A549 treated with DMSO at 1 μM for 4 hours (cell line): ENCODE results near the gene PEX6. TPM values are rescaled to one million over a fixed set of nuclear protein-coding genes. Genes with fewer than 3 reads are reported as not detected.

Source experiments
- total RNA-seq: library from RNA; stranded (reverse); fragments of 200-300 nt; extraction: Qiagen RNA extraction; gene quantifications from 5 replicates; pipeline ENCODE4 v1.2.3, GENCODE V29; 2022; ENCODE audit warnings: low read depth

PEX6 gene, protein sequence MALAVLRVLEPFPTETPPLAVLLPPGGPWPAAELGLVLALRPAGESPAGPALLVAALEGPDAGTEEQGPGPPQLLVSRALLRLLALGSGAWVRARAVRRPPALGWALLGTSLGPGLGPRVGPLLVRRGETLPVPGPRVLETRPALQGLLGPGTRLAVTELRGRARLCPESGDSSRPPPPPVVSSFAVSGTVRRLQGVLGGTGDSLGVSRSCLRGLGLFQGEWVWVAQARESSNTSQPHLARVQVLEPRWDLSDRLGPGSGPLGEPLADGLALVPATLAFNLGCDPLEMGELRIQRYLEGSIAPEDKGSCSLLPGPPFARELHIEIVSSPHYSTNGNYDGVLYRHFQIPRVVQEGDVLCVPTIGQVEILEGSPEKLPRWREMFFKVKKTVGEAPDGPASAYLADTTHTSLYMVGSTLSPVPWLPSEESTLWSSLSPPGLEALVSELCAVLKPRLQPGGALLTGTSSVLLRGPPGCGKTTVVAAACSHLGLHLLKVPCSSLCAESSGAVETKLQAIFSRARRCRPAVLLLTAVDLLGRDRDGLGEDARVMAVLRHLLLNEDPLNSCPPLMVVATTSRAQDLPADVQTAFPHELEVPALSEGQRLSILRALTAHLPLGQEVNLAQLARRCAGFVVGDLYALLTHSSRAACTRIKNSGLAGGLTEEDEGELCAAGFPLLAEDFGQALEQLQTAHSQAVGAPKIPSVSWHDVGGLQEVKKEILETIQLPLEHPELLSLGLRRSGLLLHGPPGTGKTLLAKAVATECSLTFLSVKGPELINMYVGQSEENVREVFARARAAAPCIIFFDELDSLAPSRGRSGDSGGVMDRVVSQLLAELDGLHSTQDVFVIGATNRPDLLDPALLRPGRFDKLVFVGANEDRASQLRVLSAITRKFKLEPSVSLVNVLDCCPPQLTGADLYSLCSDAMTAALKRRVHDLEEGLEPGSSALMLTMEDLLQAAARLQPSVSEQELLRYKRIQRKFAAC
- 5.5 to 10.5 TPM (median 9.6 TPM) in 5 replicates for total RNA-seq

DNA sequence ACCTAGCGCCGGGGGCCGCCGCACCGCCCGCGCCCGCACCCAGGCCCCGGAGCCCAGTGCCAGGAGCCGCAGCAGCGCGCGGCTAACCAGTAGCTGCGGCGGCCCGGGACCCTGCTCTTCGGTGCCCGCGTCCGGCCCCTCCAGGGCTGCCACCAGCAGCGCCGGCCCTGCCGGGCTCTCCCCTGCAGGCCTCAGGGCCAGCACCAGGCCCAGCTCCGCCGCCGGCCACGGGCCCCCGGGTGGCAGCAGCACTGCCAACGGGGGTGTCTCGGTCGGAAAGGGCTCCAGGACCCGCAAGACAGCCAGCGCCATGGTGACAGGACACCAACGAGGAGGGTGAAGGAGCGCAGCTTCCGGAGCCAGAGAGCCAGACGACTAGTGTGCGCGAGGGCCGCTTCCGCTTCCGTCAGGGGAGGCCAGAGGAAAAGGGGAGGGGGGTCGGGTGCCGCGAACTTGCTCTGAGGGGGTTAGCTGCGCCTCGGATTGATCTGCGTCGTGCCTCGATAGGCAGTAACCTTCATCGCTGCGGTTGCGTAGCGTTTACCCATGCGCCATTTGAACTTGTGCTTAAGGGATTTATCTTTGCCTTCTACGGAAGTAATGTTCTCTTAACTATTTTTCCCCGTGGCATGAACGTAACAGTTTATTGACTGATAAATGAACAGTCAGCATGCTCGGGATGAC, at the start of gene PEX6:
Gene PEX6 (minus strand): TSS at position 343 of the 684 bp plus-strand sequence. CDS start 31 bp downstream, at position 312.

DNA sequence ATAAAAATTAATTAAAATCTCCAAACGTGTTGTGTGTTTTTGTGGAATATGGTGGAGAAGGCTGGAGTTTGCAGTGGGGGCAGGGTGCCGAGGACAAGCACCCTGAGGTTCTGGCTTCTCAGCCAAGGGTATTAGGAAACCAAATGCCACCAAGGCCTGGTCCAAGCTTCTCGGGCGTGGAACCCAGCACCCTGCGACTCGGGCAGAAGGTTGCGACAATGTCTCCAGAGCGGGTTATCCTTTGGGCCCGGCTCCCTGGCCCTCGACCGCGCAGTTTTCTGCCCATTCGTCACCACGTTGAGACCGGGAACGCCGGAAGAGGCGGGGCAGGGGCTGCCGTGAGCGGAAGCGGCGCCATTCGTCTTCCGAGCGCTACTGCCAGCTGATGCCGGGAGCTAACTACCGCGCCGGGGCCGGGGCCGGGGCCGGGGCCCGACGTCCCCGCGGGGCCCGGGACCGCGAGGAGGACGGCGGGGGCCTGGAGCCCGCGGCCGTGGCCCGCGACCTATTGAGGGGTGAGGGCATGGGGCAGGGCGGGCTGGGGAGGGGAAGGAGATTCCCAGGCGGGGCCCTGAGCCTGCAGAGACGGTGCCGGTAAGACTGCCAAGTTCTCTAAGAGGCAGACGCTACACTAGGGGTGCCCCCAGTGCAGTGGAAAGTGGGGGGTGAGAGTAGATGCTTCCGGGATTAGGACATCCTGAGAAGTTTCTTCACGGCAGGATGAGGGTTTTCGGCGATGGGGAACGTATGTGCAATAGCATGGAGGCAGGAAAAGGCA, 42.5 kb upstream of the PEX6 start, which contains the start of gene RRP36:
Gene RRP36 (plus strand): TSS at position 354 of the 778 bp plus-strand sequence. CDS start 32 bp downstream, at position 386.

DNA sequence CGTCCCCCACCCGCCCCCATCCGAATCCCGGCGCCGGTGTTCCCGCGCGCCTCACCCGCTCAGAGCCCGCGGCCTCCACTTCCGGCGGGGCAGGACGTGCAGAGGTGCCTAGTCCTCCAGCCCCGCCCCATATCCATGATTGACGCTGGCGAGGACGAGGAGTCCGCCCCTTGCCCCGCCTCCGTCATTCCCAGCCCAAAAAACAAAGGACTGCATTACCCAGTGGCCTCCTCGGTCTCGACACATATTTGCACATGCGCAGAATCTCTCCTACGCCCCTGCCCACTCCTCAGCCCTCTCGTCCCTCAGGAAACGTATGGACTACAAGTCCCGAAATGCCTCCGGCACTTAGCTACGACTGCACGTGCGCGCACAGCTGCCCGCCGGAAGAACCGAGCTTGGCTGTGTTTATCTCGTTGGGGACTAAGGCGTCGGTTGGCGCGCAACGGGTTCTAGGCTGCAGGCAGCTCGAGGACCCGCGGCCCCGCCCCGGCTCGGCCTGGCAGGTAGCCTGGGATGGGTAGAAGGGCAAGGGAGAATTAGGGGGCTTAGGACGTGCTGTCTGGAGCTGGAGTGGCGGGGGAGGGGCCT, 35.0 kb upstream of the PEX6 start, which contains the start of the genes KLHDC3 and MEA1:
Gene KLHDC3 (plus strand): TSS at position 407 of the 591 bp plus-strand sequence. CDS start 2,944 bp downstream, outside the sequence.
Gene MEA1 (minus strand): TSS at position 104 of the 591 bp plus-strand sequence. CDS start 133 bp downstream, outside the sequence.

DNA sequence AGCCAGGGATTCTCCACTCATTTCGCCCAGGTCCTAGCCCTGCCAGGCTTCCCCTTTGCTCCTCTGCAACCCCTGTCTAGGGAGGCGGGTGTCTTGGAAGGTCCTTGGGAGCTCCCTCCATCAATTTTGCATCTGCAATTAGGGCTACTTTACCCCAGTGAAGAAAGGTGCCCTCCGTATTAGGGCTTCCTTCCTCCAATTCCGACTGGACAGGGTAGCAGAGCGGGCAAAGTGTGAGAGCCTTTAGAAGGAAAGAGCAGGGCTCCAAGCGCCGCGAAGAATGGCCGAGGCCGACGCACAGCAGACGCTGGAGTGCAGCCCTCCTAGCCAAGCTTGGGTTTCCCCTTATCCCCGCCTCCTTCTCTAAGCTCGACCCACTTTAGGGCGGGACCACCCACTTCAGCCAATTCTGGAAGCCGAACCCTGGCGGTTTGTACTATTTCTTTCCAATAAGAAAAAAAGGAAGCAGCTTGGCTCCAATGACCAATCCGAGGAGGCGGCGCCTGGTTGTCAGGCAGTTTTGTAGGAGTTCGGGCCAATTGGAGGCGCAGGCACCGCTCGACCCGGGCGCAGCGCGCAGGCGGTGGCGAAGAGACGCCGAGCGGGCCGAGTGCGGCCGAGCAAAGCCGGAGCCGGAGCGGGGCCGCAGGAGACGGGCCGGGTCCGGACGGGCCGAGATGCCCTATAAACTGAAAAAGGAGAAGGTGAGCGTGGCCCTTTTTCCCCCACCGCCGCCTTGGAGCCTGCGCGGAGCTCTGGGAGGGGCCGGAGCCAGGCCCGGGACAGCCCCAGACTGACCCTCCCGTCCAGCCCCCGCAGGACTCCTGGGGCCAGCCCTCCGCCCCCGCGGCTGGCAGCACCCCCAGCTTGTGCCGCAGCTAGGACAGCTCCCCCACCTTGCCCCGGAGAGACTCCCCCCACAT, 5.3 kb upstream of the PEX6 start, which contains the start of gene PPP2R5D:
Gene PPP2R5D (plus strand): TSS at position 570 of the 923 bp plus-strand sequence. CDS start 108 bp downstream, at position 678.

DNA sequence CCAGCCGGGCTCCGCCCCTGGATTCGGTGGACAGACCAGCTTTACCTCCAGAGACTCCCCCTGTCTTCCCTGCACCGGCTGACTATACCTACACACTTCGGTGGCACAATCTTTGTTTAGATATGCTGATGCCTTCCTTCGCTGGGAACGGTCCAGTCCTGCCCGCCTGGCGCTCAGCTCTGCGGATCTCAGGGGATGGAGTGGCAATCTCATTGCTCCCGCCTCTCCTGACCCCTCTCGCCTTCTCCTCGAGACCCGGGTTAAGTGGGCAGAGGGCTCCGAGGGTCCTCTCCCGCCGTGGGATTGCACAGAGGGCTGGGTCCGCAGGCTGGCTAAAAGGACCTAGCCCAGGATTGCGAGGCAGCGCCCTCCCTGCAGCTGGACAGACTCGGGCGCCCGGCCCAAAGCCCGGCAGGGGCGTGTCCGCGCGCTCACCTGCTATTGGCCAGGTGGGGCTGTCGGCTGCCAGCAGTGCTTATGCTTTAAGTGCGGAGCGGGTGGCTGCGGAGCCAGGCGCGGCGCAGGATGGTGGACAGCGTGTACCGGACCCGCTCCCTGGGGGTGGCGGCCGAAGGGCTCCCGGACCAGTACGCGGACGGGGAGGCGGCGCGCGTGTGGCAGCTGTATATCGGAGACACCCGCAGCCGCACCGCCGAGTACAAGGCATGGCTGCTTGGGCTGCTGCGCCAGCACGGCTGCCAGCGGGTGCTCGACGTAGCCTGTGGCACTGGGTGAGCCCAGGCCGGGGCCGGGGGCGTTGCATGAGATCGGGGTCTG, 18.6 kb downstream of the PEX6 start, which contains the start of gene GNMT:
Gene GNMT (plus strand): TSS at position 512 of the 777 bp plus-strand sequence. CDS start 14 bp downstream, at position 526.

DNA sequence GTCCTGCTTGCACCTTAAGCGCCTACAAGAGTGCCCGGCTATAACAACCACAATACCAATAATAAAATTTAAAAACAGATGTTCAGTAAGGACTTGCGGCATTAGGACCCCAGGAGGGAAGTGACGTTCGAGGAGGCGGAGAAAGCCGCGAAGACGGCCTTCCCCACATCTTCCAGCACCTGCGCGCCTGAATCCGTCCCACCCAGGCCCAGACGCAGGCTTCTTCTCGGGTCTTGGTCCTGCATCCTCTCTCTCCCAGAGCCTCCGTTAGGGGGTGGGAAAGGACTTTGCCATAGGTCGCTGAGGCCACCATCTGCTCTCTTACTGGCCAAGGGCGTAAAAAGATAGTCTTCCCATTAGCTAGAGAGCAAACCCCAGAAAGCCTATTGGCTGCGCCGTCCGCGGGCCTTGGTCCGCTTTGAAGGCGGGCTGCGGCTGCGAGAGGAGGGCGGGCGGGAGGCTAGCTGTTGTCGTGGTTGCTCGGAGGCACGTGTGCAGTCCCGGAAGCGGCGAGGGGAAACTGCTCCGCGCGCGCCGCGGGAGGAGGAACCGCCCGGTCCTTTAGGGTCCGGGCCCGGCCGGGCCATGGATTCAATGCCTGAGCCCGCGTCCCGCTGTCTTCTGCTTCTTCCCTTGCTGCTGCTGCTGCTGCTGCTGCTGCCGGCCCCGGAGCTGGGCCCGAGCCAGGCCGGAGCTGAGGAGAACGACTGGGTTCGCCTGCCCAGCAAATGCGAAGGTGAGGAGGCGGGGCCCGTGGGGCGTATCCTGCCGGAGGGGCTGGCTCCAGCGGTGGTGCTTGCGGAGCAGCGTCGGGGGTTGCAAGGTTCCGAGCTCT, 49.8 kb downstream of the PEX6 start, which contains the start of gene CNPY3:
Gene CNPY3 (plus strand): TSS at position 495 of the 835 bp plus-strand sequence. CDS start 91 bp downstream, at position 586.

DNA sequence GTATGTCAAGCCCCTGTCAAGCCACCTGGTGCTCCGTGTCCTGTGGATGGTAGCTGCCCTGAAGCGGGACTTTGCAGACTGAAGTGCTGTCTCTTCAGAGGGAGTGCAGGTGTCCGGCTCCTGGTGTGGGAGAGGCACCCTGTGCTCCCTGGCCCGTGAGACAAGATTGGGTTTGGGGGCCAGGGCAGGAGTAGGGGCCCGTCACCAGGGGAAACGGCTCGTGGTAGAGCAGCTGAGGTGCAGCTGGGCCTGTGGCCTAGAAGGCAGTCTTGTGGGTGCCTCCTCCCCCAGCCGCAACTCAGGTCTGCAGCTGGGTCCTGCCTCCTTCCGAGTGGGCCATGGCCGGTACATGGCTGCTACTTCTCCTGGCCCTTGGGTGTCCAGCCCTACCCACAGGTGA, 63.2 kb downstream of the PEX6 start, which contains the start of gene PTCRA:
Gene PTCRA (plus strand): TSS at position 322 of the 400 bp plus-strand sequence. CDS start 17 bp downstream, at position 339.

Other genes starting within 250 kb of the PEX6 start
- 15.5 to 19.3 TPM (median 17.0 TPM) in 5 replicates for gene TBCC, start 233.1 kb downstream of the PEX6 start, total RNA-seq
- gene BICRAL, start 197.1 kb downstream of the PEX6 start, total RNA-seq = 2.8 to 4.1 TPM (median 3.8 TPM) in 5 replicates
- gene RPL7L1, start 99.6 kb downstream of the PEX6 start, total RNA-seq = 73.7 to 96.5 TPM (median 78.0 TPM) in 5 replicates
- not detected in 5 replicates for gene PTCRA, start 63.1 kb downstream of the PEX6 start, total RNA-seq
- gene CNPY3, start 49.7 kb downstream of the PEX6 start, total RNA-seq = 38.7 to 45.4 TPM (median 43.4 TPM) in 5 replicates
- gene GNMT, start 18.4 kb downstream of the PEX6 start, total RNA-seq = 0.09 to 0.19 TPM (median 0.14 TPM) in 4 of 5 replicates, not detected in the other
- gene PPP2R5D, start 5.4 kb upstream of the PEX6 start, total RNA-seq = 25.2 to 30.8 TPM (median 27.0 TPM) in 5 replicates
- gene MEA1, start 34.8 kb upstream of the PEX6 start, total RNA-seq = 84.5 to 98.0 TPM (median 96.9 TPM) in 5 replicates
- 27.9 to 32.8 TPM (median 29.8 TPM) in 5 replicates for gene KLHDC3, start 35.1 kb upstream of the PEX6 start, total RNA-seq
- gene RRP36, start 42.4 kb upstream of the PEX6 start, total RNA-seq = 69.0 to 76.3 TPM (median 74.7 TPM) in 5 replicates
- gene CUL7, start 74.7 kb upstream of the PEX6 start, total RNA-seq = 7.3 to 8.5 TPM (median 7.6 TPM) in 5 replicates
- gene MRPL2, start 80.3 kb upstream of the PEX6 start, total RNA-seq = 50.9 to 60.3 TPM (median 57.7 TPM) in 5 replicates
- 7.1 to 8.7 TPM (median 7.6 TPM) in 5 replicates for gene KLC4, start 80.5 kb upstream of the PEX6 start, total RNA-seq
- 4.3 to 5.8 TPM (median 4.9 TPM) in 5 replicates for gene PTK7, start 97.1 kb upstream of the PEX6 start, total RNA-seq
- gene SRF, start 192.1 kb upstream of the PEX6 start, total RNA-seq = 15.0 to 18.1 TPM (median 17.4 TPM) in 5 replicates
- 5.4 to 10.4 TPM (median 9.7 TPM) in 5 replicates for gene CUL9, start 203.0 kb upstream of the PEX6 start, total RNA-seq